Measurements from ENCODE around the gene TFDP2.

DNA sequence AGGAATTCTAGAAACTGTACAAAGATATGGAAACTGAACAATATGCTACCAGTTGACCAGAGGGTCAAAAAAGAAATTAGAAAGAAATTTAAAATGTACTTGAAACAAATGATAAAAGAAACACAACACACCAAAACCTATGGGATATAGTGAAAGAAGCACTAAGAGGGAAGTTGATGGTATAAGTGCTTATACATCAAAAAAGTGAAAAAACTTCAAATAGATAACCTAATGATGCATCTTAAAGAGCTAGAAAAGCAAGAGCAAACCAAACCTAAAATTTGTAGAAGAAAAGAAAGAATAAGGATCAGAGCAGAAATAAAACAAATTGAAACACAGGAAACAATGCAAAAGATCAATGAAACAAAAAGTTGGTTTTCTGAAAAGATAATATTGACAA lies 68.2 kb downstream of the TFDP2 start:
- TF ChIP-seq, protein P1, sequence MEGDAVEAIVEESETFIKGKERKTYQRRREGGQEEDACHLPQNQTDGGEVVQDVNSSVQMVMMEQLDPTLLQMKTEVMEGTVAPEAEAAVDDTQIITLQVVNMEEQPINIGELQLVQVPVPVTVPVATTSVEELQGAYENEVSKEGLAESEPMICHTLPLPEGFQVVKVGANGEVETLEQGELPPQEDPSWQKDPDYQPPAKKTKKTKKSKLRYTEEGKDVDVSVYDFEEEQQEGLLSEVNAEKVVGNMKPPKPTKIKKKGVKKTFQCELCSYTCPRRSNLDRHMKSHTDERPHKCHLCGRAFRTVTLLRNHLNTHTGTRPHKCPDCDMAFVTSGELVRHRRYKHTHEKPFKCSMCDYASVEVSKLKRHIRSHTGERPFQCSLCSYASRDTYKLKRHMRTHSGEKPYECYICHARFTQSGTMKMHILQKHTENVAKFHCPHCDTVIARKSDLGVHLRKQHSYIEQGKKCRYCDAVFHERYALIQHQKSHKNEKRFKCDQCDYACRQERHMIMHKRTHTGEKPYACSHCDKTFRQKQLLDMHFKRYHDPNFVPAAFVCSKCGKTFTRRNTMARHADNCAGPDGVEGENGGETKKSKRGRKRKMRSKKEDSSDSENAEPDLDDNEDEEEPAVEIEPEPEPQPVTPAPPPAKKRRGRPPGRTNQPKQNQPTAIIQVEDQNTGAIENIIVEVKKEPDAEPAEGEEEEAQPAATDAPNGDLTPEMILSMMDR (conservative IDR thresholded peaks at IDR 0.05; ENCODE audit: low read depth in 2 of 2), result no peak
- TF ChIP-seq POLR2AphosphoS5 (IDR thresholded peaks at IDR 0.05; ENCODE audit: low read depth) (no peak), ZNF114 (CRISPR knock-in tag; IDR thresholded peaks at IDR 0.05) (no peak), EZH2 (IDR thresholded peaks at IDR 0.05; ENCODE audit: low read depth, unreplicated experiment) (no peak), JUNB (IDR thresholded peaks at IDR 0.05; ENCODE audit: unreplicated experiment) (no peak)
- TF ChIP-seq, protein P2, sequence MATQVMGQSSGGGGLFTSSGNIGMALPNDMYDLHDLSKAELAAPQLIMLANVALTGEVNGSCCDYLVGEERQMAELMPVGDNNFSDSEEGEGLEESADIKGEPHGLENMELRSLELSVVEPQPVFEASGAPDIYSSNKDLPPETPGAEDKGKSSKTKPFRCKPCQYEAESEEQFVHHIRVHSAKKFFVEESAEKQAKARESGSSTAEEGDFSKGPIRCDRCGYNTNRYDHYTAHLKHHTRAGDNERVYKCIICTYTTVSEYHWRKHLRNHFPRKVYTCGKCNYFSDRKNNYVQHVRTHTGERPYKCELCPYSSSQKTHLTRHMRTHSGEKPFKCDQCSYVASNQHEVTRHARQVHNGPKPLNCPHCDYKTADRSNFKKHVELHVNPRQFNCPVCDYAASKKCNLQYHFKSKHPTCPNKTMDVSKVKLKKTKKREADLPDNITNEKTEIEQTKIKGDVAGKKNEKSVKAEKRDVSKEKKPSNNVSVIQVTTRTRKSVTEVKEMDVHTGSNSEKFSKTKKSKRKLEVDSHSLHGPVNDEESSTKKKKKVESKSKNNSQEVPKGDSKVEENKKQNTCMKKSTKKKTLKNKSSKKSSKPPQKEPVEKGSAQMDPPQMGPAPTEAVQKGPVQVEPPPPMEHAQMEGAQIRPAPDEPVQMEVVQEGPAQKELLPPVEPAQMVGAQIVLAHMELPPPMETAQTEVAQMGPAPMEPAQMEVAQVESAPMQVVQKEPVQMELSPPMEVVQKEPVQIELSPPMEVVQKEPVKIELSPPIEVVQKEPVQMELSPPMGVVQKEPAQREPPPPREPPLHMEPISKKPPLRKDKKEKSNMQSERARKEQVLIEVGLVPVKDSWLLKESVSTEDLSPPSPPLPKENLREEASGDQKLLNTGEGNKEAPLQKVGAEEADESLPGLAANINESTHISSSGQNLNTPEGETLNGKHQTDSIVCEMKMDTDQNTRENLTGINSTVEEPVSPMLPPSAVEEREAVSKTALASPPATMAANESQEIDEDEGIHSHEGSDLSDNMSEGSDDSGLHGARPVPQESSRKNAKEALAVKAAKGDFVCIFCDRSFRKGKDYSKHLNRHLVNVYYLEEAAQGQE (IDR thresholded peaks at IDR 0.05; ENCODE audit: unreplicated experiment), result no peak

Data from GM23338 (cell line).